NCI-H1417 treated with DMSO at 0.1 percent for 48 hours (cell line): ENCODE measurements around the gene ENO1.
"Not testable (repeated sequence)": the region's sequence is repeated elsewhere in the genome, so short reads cannot be mapped to it uniquely, and the experiment has no call there.

Experiments
- DNase-seq: peaks from one replicate; lab custom pipeline; 2025; lab: John Stamatoyannopoulos, UW

The ENO1 gene

DNA sequence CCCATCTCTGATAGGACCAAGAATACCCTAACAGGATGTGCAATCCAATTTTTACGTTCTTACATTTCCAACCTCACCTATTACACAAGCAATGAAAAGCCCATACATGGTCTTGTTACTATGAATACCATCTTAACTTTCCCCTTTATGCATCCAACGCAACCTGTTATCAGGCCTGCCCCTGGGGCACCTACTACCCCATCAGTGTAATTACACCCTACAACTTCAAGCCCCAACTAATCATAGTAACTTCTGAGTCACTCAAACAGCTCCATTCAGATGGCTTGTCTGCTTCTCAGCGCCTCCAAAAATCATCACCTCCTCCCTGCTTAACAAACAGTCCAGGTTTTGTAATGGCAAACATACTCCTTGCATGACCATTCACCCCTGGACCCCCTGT is 18.3 kb upstream of the ENO1 start:
- DNase-seq = not testable (repeated sequence)

GRCh38 chr1:8892026-8892425 is 13.5 kb upstream of the ENO1 start:
- DNase-seq = no peak

GRCh38 chr1:8891401-8891800 is 12.9 kb upstream of the ENO1 start:
- no peak for DNase-seq

DNA sequence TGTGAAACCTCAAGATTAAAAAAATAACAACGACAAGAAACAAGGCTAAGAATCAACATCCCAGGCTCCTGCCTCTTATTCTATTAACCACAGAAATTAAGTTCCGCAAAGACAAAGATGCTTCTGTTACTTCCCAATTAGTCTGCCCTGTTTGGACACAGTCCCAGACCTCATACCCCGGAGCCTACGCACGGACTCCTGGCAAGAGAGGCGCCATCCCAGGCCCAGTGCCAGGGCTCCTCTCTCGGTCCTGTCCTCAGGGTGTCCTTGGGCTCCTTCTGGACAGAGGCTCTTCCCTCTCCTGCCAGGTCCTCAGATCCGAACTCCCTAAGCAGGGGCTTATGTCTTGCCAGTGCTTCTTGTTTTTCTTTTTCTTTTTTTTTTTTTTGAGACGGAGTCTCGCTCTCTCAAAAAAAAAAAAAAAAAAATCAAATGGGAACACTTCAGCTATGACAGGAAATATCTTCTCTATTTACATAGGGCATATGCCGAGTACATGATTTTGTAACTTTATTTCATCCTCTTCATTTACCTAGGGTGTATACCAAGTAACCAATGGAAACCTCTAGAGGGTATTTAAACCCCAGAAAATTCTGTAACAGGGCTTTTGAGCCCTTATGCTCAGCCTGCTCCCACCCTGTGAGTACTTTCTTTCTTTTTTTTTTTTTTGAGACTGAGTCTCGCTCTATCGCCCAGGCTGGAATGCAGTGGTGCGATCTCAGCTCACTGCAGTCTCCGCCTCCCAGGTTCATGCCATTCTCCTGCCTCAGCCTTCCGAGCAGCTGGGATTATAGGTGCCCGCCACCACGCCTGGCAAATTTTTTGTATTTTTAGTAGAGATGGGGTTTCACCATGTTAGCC is 11.7 kb upstream of the ENO1 start:
- no peak for DNase-seq

GRCh38 chr1:8889103-8889846 is 10.8 kb upstream of the ENO1 start:
- DNase-seq = no peak

GRCh38 chr1:8886589-8886988 is 8.1 kb upstream of the ENO1 start:
- no peak for DNase-seq

GRCh38 chr1:8886031-8886524 is 7.6 kb upstream of the ENO1 start:
- not testable (repeated sequence) for DNase-seq

DNA sequence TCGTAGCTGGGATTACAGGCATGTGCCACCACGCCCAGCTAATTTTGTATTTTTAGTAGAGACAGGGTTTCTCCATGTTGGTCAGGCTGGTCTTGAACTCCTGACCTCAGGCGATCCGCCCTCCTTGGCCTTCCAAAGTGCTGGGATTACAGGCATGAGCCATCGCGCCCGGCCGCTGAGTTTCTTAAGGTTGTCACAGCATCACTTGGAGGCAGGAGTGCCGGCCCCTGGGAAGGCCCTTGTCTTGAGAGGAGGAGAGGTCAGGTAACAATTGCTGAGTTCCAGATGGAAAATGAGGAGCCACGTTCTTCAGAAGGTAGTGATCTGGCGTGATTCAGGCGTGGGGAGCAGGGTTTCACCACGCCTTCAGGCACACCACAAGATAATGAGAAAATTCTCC is 5.6 kb upstream of the ENO1 start:
- DNase-seq = not testable (repeated sequence)

DNA sequence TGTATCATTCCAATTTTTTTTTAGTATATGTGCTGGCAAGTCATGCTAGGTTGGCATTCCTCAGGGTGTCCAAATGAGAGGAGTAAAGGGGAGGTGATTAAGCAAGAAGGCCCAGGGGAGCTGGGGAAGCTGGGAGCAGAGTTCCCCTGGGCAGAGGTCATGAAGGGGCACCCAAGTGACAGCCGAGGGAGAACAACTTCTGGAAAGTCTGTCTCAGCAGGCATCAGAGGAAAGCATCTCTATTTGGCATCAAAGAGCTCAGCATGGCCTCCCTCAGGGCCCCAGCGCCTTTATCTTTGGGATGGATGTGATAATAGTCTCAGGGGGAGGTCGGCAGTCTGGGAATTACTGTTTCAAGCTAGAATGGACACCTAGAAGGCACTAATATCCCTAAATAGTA is 5.0 kb upstream of the ENO1 start:
- DNase-seq = no peak

DNA sequence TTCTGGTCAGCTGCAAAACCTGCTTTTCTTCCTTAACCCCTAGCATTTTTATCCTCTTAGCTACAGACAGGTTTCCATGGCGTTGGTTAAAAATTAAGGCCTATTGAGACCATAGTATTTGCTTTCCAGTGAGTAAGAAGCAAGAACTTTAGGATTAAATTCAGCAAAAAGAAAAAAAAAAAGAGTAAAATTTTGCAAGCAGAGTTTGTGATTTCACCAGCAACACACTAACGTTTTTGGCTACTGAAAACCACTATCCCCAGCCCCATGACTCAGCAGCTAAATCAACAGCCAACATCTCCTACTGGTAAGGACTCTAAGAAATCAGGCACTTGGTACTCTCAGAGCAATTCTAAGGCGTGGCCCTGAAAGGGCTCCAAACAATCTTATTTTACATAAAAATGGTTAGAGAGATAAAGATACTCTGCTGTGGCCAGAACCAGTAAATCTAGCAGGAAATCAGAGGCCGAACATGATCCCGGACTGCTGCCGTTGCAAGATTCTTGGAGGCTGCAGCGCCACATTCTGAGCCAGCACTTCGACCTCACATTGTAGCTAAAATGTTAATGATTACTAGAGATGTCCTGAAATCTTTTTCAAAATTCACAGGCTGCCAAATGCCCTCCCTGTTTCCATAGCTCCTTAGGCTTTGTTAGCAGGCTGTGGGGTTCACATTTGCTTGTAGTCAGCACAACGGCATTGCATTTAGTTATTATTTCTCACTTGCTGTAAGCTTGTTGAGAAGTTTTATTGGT is 1.6 kb upstream of the ENO1 start:
- DNase-seq = no peak

- no peak for DNase-seq
Observed at GRCh38 chr1:8879464-8879921, 1.0 kb upstream of the ENO1 start.

- DNase-seq = peak; percentile 69
Observed at GRCh38 chr1:8878698-8879463, 395 bp upstream of the ENO1 start.

DNA sequence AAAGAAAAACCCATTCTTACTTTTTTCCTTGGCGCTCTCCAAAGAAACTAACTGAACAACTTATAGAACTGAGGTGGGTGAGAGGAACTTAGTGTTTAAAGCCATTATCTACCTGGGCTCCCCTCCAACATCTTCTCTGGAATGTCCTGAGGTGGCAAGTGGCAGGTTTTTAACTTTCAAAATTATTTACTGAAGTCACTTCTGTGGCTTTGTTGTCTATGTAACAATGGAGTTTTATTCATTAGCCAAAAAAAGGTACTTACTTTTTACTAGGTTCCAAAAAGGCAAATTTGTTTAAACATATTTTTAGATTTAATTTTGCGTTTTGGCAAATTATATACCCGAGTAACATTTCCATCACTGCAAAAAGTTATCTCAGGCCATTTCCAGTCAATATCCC is 2.4 kb downstream of the ENO1 start:
- DNase-seq = no peak

DNA sequence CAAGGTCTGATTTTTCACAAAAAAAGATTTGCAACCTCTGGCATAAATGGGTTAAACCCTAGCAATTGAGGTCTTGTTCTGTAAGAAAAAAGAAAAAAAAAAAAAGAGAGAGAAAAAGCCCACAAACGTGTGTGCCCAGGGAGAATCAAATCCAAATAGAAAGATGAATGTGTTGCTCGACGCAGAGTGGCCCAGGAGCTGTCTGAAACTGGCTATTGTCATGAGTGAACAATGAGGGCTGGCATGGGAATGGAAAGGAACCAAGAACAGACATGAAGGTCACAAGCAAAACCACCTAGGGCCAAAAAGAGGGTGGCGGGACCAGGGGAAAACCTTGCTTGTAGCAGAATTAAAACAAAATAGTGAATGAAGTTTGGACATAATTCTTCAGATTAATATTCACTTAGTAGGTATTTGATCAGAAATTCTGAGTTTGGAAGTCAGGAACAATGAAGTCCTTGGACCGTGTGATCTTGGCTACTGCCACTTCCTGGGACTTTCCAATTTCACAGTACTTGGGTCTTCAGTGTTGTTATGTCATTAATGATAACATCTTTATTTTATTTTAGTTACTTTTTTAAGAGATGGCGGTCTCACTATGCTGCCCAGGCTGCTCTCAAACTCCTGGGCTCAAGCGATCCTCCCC is 3.1 kb downstream of the ENO1 start:
- no peak for DNase-seq

GRCh38 chr1:8874230-8875201 is 4.0 kb downstream of the ENO1 start:
- DNase-seq = no peak

- no peak for DNase-seq
Observed at GRCh38 chr1:8873506-8874229, 4.8 kb downstream of the ENO1 start.

GRCh38 chr1:8873001-8873400 is 5.5 kb downstream of the ENO1 start:
- DNase-seq = no peak

DNA sequence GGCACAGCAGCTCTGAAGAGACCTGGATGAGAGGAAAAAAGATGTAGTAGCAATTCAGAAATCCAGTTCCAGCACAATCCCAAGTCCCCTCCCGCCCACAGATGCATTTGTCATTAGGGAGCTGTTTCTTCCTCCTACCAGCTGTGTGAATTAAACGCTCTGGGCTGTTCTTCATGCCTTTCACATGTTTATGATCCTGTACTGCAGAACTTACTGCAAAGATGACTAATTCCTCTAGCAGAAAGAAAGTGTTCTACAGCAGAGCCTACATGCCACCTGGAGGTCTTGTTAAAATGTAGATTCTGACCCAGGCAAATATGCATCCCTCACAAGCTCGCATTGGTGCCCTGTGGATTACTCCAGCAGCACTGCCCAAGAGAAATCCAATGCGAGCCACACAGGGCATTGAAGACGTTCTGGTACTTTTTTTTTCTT is 6.5 kb downstream of the ENO1 start:
- no peak for DNase-seq

- DNase-seq = no peak
Observed at GRCh38 chr1:8871539-8871935, 6.9 kb downstream of the ENO1 start.
